GM21367 (cell line): ENCODE measurements around the gene CD59.

Experiments used
- ATAC-seq: cut with Tn5 transposase; IDR thresholded peaks from one replicate; pipeline ENCODE4 v1.9.1; 2021; ENCODE audit not compliant: unreplicated experiment

The CD59 gene, protein sequence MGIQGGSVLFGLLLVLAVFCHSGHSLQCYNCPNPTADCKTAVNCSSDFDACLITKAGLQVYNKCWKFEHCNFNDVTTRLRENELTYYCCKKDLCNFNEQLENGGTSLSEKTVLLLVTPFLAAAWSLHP

GRCh38 chr11:33736148-33736812, at the start of gene CD59:
CD59 (minus strand) TSS chr11:33736423; CDS start chr11:33722445, 13,978 bp downstream.
- ATAC-seq, result peak; percentile 54

DNA sequence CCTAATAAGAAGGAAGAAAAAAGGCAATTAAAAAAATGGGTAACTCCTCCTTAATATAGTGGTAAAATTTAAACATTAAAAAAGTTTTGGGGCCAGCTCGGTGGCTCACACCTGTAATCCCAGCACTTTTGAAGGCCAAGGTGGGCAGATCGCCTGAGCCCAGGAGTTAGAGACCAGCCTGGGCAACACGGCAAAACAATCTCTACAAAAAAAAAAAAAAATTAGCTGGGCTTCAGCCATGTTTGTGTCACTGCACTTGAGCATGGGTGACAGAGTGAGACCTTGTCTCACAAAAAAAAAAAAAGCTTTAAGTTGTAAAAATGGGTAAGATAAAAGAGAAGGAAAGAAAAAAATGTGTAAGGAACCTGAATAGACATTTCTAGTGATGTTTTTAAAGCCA, 49.4 kb upstream of the CD59 start:
- no peak for ATAC-seq

- no peak for ATAC-seq
These were observed 43.8 kb upstream of the CD59 start for GRCh38 chr11:33779849-33780528.

GRCh38 chr11:33778675-33779074, 42.5 kb upstream of the CD59 start:
- no peak for ATAC-seq

GRCh38 chr11:33777906-33778305, 41.7 kb upstream of the CD59 start:
- no peak for ATAC-seq

GRCh38 chr11:33775832-33776470, 39.7 kb upstream of the CD59 start:
- ATAC-seq, result no peak

- ATAC-seq, result no peak
These were observed 39.2 kb upstream of the CD59 start for GRCh38 chr11:33775467-33775807.

- no peak for ATAC-seq
These were observed 38.7 kb upstream of the CD59 start for GRCh38 chr11:33774736-33775466.

DNA sequence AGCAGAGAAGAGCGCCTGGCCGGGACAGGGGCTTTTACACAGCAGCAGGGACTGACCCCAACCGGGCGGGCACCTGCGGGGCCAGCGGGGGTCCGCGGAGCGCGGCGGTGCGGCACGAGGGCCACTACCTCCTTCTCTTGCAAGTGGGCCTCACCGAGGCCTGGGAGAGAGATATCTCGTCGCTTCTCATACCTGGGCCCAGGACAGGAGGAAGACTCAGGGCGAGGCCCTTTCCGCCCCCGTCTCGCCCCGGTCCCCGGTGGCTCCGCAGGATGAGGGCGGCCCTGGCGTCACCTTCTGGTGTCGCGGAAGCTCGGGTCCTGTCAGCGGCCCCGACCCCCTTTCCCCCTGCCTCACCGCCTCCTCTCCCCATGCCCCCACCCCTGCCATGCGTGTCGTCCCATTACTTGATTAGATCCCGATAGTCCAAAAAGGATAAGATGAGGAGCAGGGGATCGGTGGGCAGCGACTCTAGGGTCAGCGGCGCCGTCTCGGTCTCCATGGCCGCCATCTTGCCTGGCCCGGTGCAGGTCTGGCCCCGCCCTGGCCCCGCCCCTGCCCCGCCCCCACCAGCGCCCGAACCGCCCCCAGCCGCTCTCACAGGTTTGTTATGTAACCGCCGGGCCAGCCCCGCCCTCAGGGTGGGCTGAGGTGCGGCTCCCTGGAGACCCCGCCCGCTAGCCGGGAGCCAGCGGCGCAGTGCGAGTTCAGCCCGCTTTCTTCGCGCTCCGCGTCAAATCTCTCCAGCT, 37.9 kb upstream of the CD59 start, which contains the start of gene FBXO3:
Gene FBXO3 (minus strand): TSS at position 534 of the 749 bp plus-strand sequence. CDS start 23 bp downstream, at position 511.
- no peak for ATAC-seq

GRCh38 chr11:33773404-33773986, 37.3 kb upstream of the CD59 start:
- no peak for ATAC-seq

DNA sequence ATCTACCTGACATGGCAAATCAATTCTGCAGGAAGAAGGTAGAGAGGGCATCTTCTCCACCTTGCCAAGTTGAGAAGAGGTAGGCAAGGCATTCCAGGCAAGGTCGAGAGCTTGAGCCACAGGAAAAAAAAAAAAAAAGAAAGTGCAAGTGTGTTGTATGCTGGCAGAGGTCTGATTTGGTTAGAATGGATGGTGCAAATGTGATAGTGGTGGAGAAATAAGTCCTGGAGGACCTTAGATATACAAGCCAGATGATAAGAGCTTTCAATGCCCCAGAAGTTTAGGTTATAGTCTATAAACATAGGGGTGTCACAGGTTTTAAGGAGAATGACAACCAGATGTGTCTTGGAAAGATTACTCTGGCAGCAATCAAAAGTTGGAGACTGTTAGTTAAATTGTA, 36.6 kb upstream of the CD59 start:
- ATAC-seq, result no peak

DNA sequence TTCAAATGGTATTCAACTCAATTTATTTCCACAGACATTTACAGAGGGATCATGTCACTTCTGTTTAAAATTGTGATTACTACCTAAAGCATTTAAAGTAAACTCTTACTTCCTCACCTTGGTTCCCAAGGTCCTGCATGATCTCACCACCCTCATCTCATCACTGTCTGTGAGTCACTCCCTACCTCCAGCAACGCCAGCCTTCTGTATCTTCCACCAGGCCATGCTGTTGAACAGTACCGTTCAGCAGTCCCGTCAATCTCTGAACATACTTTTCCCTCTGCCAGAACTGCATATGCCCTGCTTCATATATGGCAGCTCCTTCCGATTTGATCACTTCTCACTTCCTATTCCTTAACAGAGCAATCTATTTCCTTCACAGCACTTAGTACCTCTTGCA, 36.1 kb upstream of the CD59 start:
- no peak for ATAC-seq

DNA sequence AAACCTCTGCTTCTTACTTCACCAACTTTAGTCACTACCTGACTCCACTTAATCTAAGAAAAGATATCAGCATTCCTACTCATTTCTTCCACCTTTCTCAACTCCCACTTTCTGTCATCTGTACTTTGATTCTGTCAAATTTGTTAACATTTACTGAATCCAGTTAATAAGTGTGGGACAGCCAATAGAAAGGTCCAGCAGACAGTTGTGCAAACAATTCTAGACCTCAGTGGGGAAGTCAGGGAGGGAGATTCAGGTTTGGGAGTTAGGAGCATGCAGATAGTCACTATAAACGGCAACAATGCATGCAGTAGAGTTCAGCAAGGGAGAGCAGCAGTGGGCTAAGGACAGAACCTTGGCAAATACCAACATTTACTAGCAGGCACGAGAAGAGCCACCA, 34.0 kb upstream of the CD59 start:
- no peak for ATAC-seq

DNA sequence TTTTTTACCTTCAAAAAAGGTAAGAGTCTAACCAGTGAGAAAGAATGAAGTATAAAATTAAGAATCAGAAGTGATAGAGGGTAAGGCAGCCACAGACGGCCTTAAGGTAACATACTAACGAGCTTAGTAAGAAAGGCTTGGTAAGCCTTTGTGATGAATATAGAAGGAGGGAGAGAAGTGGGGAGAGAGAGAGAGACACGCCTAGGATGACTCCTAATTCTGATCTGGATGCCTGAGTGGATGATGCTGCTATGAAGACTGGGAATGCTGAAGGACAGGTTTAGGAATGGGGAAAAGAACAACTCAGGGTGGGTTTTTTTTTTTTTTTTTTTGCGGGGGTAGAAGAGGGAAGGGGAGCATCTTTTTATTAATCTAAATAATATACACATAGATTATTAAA, 33.3 kb upstream of the CD59 start:
- ATAC-seq, result no peak

DNA sequence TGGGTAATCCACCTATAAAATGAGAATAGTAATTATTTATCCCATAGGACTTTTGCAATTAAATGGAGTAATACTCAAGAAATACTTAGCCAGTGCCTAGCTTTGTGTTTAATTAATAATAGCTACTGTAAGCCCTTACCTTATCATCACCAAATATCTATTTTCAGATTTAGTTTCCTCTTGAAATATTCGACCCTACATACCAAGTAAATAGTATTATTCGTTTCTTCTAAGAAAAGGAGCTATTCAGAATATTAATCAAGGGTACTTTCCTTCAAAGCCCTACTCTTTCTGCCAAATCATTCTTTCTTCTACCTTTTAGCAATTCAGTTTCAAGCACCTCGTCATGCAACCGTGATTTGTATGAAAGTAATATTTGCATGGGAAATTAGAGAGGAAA, 31.4 kb upstream of the CD59 start:
- ATAC-seq, result no peak

- no peak for ATAC-seq
These were observed 29.9 kb upstream of the CD59 start for GRCh38 chr11:33766085-33766484.

- ATAC-seq, result peak; percentile 91
These were observed 25.2 kb upstream of the CD59 start for GRCh38 chr11:33761471-33761870.

- peak; percentile 97 for ATAC-seq
These were observed 17.2 kb upstream of the CD59 start for GRCh38 chr11:33753304-33753967.

GRCh38 chr11:33751878-33752277, 15.7 kb upstream of the CD59 start:
- ATAC-seq, result no peak

- ATAC-seq, result no peak
These were observed 11.8 kb upstream of the CD59 start for GRCh38 chr11:33747979-33748378.
